ENCODE data around the gene NGF.

GRCh38 chr1:115283249-115283648 lies 54.8 kb downstream of the NGF start:
- TF ChIP-seq GATA2 (IDR thresholded peaks at IDR 0.05; ENCODE audit: low read depth, low read length), result no peak
- no peak for TF ChIP-seq GATA3 (IDR thresholded peaks at IDR 0.05; ENCODE audit: low read depth, low read length)
